ENCODE measurements around the gene ELAPOR2. TPM values are rescaled to one million over a fixed set of nuclear protein-coding genes. Genes with fewer than 3 reads are reported as not detected.
A peak's percentile ranks its signal among the peaks of the same experiment; 100 is the strongest.

ELAPOR2 gene
- total and polyA plus RNA-seq, 9 of the 15 experiments (the other 6 are each of a cell fraction or from before 2014, with no cell fraction given) = 9.2 to 72.0 (median 35.0) TPM

GRCh38 chr7:87038993-87039690 is 20.3 kb downstream of the ELAPOR2 start (continued):
- peak; percentile 79; the same call in 1 of the 2 replicates for TF ChIP-seq ZNF512 (tag; IDR thresholded peaks at IDR 0.05)

- Histone ChIP-seq H3K27ac (ENCODE audit: extremely low read depth, low read depth, low read length) (no peak overlapping the region), H3K4me3 (no peak overlapping the region), H3K9ac (ENCODE audit: insufficient read depth in 1 of 2, low read depth in 2 of 2, low read length in 2 of 2) (no peak overlapping the region; a peak in 1 of 4 replicates), H3K9me3 (replicated peaks; ENCODE audit: control insufficient read depth, insufficient read depth, low read depth, low read length) (no peaks in the 10 kb centered on the region), H4K20me1 (replicated peaks; ENCODE audit: control insufficient read depth, insufficient read depth, low read length) (no peaks in the 10 kb centered on the region), H3K4me2 (ENCODE audit: insufficient read depth, low read length) (0 out of 2 replicates have a peak overlapping the region, but pooled peaks have one; percentile 2), H3K9me1 (ENCODE audit: control insufficient read depth, insufficient read depth, low read length) (no peaks in the 10 kb centered on the region), H2AFZ (ENCODE audit: low read depth, low read length) (0 out of 2 replicates have a peak overlapping the region, but pooled peaks have one; percentile 8), H3K4me1 (replicated peaks in 1 of 2; ENCODE audit: control insufficient read depth in 2 of 2, insufficient read depth in 2 of 2, low read length in 2 of 2) (peaks cover 0 to 15% of the 10 kb centered on the region in 2 experiments; a peak in 3 of 5 replicates), H3K27me3 (ENCODE audit: control insufficient read depth in 2 of 2, insufficient read depth in 2 of 2, low read length in 2 of 2) (no peaks in the 10 kb centered on the region), H3K79me2 (ENCODE audit: control insufficient read depth, insufficient read depth, low read length) (peaks cover 75% of the 10 kb centered on the region), H3K36me3 (ENCODE audit: control insufficient read depth, insufficient read depth, low read length) (no peaks in the 10 kb centered on the region)
- ChIA-PET POLR2A (interaction anchor here (0.9 to 5.4 kb wide), 3 partner anchors 10 to 23 kb away, joined by 3 to 24 read pairs (median 4); partner anchors contain the start of gene ELAPOR2), CTCF (ENCODE audit: low intra/inter-chr PET ratio) (no interaction called here)
- intact Hi-C loops (cut with micrococcal nuclease) = no loop called here
- no peak for DNase-seq (ENCODE audit: extremely low read depth in 1 of 4, low spot score in 3 of 4)
- BruUV-seq (replicated peaks) = no TSS peak
- FAIRE-seq = no peak
- TF ChIP-seq STAT5B (CRISPR knock-in tag; IDR thresholded peaks at IDR 0.05) = no peak
- no peak for TF ChIP-seq DDX20 (tag; IDR thresholded peaks at IDR 0.05; ENCODE audit: low read depth)
- peak; percentile 31; the same call in 1 of the 2 replicates for TF ChIP-seq RBFOX2 (IDR thresholded peaks at IDR 0.05; ENCODE audit: low read depth, low read length)
- 91% methylated on average over 2 of the region's 2 CpGs for WGBS (ENCODE audit: insufficient coverage, low coverage, missing lambda C conversion rate)
- in situ Hi-C loops (cut with MboI) = no loop called here
- ATAC-seq = peak; percentile 29
These were observed 22.5 kb downstream of the ELAPOR2 start for GRCh38 chr7:87036985-87037384.

Data from K562 (cell line).